Muscle layer of duodenum (tissue), 2 donors: ENCODE data around the gene TMEM255B.

Experiments used
- H3K27ac ChIP-seq: one replicate; pipeline ENCODE4 v1.7.0; 2013; ENCODE audit warnings: mild to moderate bottlenecking, low read length
- H3K27me3 ChIP-seq: one replicate; pipeline ENCODE4 v1.7.0; 2013; ENCODE audit warnings: low read depth, mild to moderate bottlenecking, control low read depth, low read length
- H3K36me3 ChIP-seq, 2 donors: one replicate each; pipeline ENCODE4 v1.7.0; 2013; ENCODE audit warnings: low read length in 2 of 2, control low read depth in 1 of 2, mild to moderate bottlenecking in 1 of 2; ENCODE audit not compliant: insufficient read depth in 2 of 2, control insufficient read depth in 1 of 2
- H3K4me1 ChIP-seq, 2 donors: one replicate each; pipeline ENCODE4 v1.7.0; 2013; ENCODE audit warnings: low read length in 2 of 2, mild to moderate bottlenecking in 2 of 2, control low read depth in 1 of 2, moderate library complexity in 1 of 2; ENCODE audit not compliant: insufficient read depth in 2 of 2, control insufficient read depth in 1 of 2
- H3K4me3 ChIP-seq, 2 donors: one replicate each; pipeline ENCODE4 v1.7.0; 2013; ENCODE audit warnings: low read length in 2 of 2, low read depth in 1 of 2, mild to moderate bottlenecking in 1 of 2
- H3K9me3 ChIP-seq, 2 donors: one replicate each; pipeline ENCODE4 v1.7.0; 2013; ENCODE audit warnings: low read length in 2 of 2, control low read depth in 1 of 2, mild to moderate bottlenecking in 1 of 2; ENCODE audit not compliant: control insufficient read depth in 1 of 2
- donor health status: healthy.

TMEM255B gene

GRCh38 chr13:113729187-113730019, 29.6 kb upstream of the TMEM255B start:
- Histone ChIP-seq H3K27me3 (no peaks in the 10 kb centered on the region), H3K4me3 (no peak overlapping the region), H3K4me1 (peaks cover 0 to 18% of the 10 kb centered on the region in 2 donors), H3K36me3 (no peaks in the 10 kb centered on the region), H3K27ac (no peak overlapping the region), H3K9me3 (no peaks in the 10 kb centered on the region)

- H3K27me3 ChIP-seq: no peaks in the 10 kb centered on the region
- H3K4me1 ChIP-seq: peaks cover 0 to 12% of the 10 kb centered on the region in 2 donors
Observed at GRCh38 chr13:113730258-113730691, 28.8 kb upstream of the TMEM255B start.

GRCh38 chr13:113730831-113731191, 28.2 kb upstream of the TMEM255B start:
- no peaks in the 10 kb centered on the region for H3K9me3 ChIP-seq
- no peaks in the 10 kb centered on the region for H3K27me3 ChIP-seq
- H3K4me1 ChIP-seq: peaks cover 0 to 12% of the 10 kb centered on the region in 2 donors
- no peak overlapping the region for H3K27ac ChIP-seq
- H3K4me3 ChIP-seq: no peak overlapping the region
- no peaks in the 10 kb centered on the region for H3K36me3 ChIP-seq

More at GRCh38 chr13:113730258-113730691, 28.8 kb upstream of the TMEM255B start:
- no peak overlapping the region for H3K27ac ChIP-seq
- no peaks in the 10 kb centered on the region for H3K9me3 ChIP-seq
- no peak overlapping the region for H3K4me3 ChIP-seq
- no peaks in the 10 kb centered on the region for H3K36me3 ChIP-seq

GRCh38 chr13:113731192-113732175, 27.5 kb upstream of the TMEM255B start:
- no peak overlapping the region for H3K4me3 ChIP-seq
- H3K9me3 ChIP-seq: no peaks in the 10 kb centered on the region
- H3K36me3 ChIP-seq: no peaks in the 10 kb centered on the region
- H3K4me1 ChIP-seq: peaks cover 0 to 11% of the 10 kb centered on the region in 2 donors
- no peak overlapping the region for H3K27ac ChIP-seq
- H3K27me3 ChIP-seq: no peaks in the 10 kb centered on the region

- Histone ChIP-seq H3K9me3 (no peaks in the 10 kb centered on the region), H3K4me1 (peaks cover 0 to 7% of the 10 kb centered on the region in 2 donors), H3K4me3 (no peak overlapping the region), H3K27ac (no peak overlapping the region), H3K27me3 (no peaks in the 10 kb centered on the region), H3K36me3 (no peaks in the 10 kb centered on the region)
Observed at GRCh38 chr13:113732176-113732960, 26.7 kb upstream of the TMEM255B start.

- no peaks in the 10 kb centered on the region for H3K36me3 ChIP-seq
- H3K4me3 ChIP-seq: no peak overlapping the region
- H3K9me3 ChIP-seq: no peaks in the 10 kb centered on the region
- no peaks in the 10 kb centered on the region for H3K27me3 ChIP-seq
- peaks cover 0 to 7% of the 10 kb centered on the region in 2 donors for H3K4me1 ChIP-seq
- no peak overlapping the region for H3K27ac ChIP-seq
Observed at GRCh38 chr13:113732961-113733950, 25.8 kb upstream of the TMEM255B start.

- no peak overlapping the region for H3K4me3 ChIP-seq
- H3K27me3 ChIP-seq: no peaks in the 10 kb centered on the region
- H3K9me3 ChIP-seq: no peaks in the 10 kb centered on the region
- no peak overlapping the region for H3K27ac ChIP-seq
- H3K36me3 ChIP-seq: no peaks in the 10 kb centered on the region
- peaks cover 0 to 6% of the 10 kb centered on the region in 2 donors for H3K4me1 ChIP-seq
Observed at GRCh38 chr13:113734099-113734825, 24.8 kb upstream of the TMEM255B start.

- no peak overlapping the region for H3K4me3 ChIP-seq
Observed at GRCh38 chr13:113734826-113735125, 24.2 kb upstream of the TMEM255B start.

GRCh38 chr13:113735194-113735593, 23.8 kb upstream of the TMEM255B start:
- no peaks in the 10 kb centered on the region for H3K4me1 ChIP-seq
- H3K9me3 ChIP-seq: no peaks in the 10 kb centered on the region
- no peak overlapping the region for H3K27ac ChIP-seq
- H3K4me3 ChIP-seq: no peak overlapping the region
- H3K27me3 ChIP-seq: no peaks in the 10 kb centered on the region
- no peaks in the 10 kb centered on the region for H3K36me3 ChIP-seq

More at GRCh38 chr13:113734826-113735125, 24.2 kb upstream of the TMEM255B start:
- Histone ChIP-seq H3K4me1 (peaks cover 0 to under 1% of the 10 kb centered on the region in 2 donors), H3K36me3 (no peaks in the 10 kb centered on the region), H3K27me3 (no peaks in the 10 kb centered on the region), H3K27ac (no peak overlapping the region), H3K9me3 (no peaks in the 10 kb centered on the region)

- H3K9me3 ChIP-seq: no peaks in the 10 kb centered on the region
- no peaks in the 10 kb centered on the region for H3K4me1 ChIP-seq
- H3K36me3 ChIP-seq: no peaks in the 10 kb centered on the region
- H3K27me3 ChIP-seq: no peaks in the 10 kb centered on the region
- H3K27ac ChIP-seq: no peak overlapping the region
- no peak overlapping the region for H3K4me3 ChIP-seq
Observed at GRCh38 chr13:113735750-113736149, 23.3 kb upstream of the TMEM255B start.
